HFF-Myc (cell line): ENCODE results near the gene PPM1A.

Source experiments
- DNase-seq: peaks from one replicate; pipeline ENCODE4 v3.0.0-alpha.2; 2011; ENCODE audit warnings: low read depth; ENCODE audit errors: extremely low read depth
- H3K4me3 ChIP-seq: replicated peaks from 2 replicates; pipeline ENCODE4 v1.5.1; 2011; ENCODE audit warnings: low read depth, mild to moderate bottlenecking, control low read depth, low read length
- TF ChIP-seq, protein P1 (sequence below): IDR thresholded peaks from 2 replicates; pipeline ENCODE4 v1.5.1; 2012; ENCODE audit warnings: mild to moderate bottlenecking, low read depth, low read length, control low read depth; ENCODE audit errors: missing control alignments

Gene PPM1A

DNA sequence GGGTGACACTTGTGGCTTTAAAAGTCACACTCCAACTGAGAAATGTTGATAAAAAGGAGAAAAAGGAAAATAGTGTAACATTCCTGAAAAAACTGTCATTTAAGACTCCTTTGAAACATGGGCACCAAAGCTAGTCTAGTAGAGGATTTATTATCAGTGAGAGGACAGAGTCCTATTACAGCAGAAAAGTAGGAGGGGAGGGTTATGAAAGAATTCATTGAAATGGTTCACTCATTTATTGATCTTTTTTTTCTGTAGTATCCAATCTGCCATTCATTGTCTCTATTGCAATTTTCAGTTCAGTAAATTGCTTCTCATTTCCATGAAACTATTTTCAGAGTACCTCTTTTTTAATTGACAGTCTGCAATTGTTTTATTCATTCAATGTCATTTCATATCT lies 25.4 kb downstream of the PPM1A start:
- DNase-seq = no peak
- TF ChIP-seq, protein P1, sequence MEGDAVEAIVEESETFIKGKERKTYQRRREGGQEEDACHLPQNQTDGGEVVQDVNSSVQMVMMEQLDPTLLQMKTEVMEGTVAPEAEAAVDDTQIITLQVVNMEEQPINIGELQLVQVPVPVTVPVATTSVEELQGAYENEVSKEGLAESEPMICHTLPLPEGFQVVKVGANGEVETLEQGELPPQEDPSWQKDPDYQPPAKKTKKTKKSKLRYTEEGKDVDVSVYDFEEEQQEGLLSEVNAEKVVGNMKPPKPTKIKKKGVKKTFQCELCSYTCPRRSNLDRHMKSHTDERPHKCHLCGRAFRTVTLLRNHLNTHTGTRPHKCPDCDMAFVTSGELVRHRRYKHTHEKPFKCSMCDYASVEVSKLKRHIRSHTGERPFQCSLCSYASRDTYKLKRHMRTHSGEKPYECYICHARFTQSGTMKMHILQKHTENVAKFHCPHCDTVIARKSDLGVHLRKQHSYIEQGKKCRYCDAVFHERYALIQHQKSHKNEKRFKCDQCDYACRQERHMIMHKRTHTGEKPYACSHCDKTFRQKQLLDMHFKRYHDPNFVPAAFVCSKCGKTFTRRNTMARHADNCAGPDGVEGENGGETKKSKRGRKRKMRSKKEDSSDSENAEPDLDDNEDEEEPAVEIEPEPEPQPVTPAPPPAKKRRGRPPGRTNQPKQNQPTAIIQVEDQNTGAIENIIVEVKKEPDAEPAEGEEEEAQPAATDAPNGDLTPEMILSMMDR = no peak
- H3K4me3 ChIP-seq = no peak overlapping the region

DNA sequence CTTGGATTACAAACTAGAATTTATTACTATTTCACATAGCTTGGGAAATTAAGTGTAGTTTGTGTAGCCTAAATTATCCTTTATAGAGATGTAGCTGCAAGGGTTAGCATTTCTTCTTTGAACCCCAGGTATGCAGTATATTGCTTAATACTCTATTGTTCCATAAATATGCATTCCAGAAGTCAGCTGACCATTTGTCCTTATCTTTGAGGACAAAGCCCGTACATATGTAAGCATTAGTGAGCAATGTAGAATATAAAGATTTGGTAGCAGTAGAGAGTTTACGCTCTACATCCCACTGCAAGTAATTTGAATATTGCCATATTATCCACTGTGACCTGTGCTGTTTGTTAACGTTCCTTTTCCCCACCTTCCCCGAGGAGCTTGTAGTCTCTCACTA lies 26.9 kb downstream of the PPM1A start:
- H3K4me3 ChIP-seq = no peak overlapping the region
- DNase-seq = no peak
- TF ChIP-seq, protein P1 = no peak

DNA sequence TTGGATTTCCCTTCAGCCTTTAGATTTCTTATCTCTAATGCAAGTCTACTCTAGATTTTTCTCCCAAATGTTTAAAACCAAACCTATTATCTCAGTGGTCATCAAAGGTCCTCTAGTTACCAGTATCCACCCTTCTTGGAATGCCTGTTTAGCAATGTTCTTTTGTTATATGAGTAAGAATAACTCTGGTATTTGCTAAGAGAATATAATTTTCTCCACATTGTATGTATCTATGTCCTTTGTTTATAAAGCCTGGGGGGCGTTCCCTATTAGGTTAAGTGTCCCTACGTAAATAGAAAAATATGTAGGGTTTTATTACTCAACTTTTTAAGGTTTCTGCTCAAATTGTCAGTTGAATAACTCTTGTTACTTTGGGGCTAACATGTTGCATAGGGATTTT lies 27.3 kb downstream of the PPM1A start:
- DNase-seq = no peak

DNA sequence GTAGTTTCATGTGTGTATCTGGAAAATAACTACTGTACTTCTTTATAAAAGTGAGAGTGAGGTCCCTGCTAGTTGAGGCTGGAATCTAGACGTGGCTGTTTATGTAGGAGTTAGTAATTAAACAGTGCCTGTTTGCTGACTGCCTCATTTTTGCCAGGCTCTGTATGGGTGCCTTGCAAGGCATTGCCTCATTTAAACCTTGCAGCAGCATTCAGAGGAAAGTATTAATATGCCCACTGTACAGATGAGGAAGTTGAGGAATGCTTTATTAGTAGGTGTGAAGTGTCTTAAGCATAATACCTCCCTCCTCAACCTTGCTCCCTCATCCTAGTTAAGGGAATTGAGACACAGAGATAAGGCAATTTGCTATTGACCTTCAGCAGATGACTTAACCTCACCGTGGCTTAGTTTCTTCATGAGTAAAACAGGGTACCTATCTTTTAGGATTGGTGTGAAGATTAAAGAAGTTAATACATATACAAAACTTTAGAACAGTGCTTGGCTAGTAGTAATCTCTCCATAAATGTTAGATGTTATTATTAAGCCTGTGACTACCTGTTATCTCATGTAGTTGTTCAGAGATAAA lies 28.7 kb downstream of the PPM1A start:
- no peak overlapping the region for H3K4me3 ChIP-seq
- TF ChIP-seq, protein P1 = no peak
- DNase-seq = no peak

More for the DNA sequence above, 27.3 kb downstream of the PPM1A start:
- TF ChIP-seq, protein P1 = no peak
- no peak overlapping the region for H3K4me3 ChIP-seq

DNA sequence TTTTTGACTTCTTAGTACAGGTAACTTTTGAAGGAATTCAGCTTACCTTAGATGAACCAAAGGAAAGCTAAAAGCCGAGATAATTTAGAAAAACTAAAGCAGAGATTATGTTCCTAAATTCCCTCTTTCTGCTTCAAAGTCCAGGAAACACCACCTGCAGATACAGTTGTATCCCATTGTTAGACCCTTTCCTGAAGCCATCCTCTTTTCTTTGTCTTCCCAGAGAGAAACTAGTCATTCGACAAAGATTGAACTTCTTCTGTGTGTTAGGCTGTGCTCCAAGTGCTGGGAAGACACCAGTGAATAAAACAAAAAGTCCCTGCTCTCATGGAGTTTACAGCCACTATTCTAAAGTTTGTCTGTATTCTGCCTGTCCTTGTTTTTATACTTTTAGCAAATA lies 29.3 kb downstream of the PPM1A start:
- DNase-seq = no peak
- TF ChIP-seq, protein P1 = no peak
- no peak overlapping the region for H3K4me3 ChIP-seq

DNA sequence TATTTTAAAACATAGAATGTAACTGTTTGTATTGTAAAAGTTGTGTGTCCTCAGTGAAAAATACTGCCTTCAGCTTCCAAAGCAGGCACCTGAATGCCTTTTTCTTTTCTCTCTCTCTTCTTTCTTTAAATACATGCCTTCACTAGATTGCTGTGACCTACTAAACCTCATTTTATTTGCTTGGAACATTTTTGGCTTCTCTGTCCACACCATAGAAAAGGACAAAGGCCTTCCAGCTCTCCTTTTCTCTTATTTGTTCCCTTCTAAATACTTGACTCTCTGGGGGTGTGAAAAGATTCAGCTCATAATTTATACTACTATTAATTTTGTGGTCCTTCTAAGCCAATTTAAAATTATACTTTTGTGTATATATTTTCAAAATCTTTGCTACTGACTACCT lies 38.4 kb downstream of the PPM1A start:
- TF ChIP-seq, protein P1 = no peak
- DNase-seq = no peak
- H3K4me3 ChIP-seq = no peak overlapping the region

DNA sequence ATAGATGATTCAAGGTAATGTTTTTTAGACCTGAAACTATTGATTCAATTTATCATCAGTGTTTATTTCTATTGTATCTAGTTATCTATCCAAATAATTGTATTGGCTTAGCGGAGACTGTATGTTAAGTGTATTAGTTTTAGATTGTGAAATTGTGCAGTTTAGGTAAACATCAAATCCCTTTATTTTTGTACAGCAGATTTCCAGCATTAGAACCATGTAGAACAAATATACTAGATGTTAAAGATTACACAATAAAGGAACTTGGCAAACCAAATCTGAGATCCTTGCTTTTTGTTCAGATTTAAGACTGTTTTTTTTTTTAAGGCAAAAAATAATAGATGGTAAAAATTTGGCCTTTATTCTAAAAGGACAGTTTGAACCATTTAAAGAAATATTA lies 39.3 kb downstream of the PPM1A start:
- H3K4me3 ChIP-seq = no peak overlapping the region
- TF ChIP-seq, protein P1 = no peak

More for the DNA sequence above, 39.3 kb downstream of the PPM1A start:
- no peak for DNase-seq
